8988T (cell line): Measurements from ENCODE around the gene RTL1.

Experiments
- DNase-seq: peaks from one replicate; pipeline ENCODE4 v3.0.0; 2011

The RTL1 gene

GRCh38 chr14:100903672-100904185, at the start of gene RTL1:
TSS of gene RTL1 (minus strand) at chr14:100903722. CDS start at chr14:100884788, 18,934 bp downstream.
- DNase-seq, result no peak

GRCh38 chr14:100950024-100950423, 46.5 kb upstream of the RTL1 start:
- DNase-seq, result no peak

GRCh38 chr14:100944052-100944451, 40.5 kb upstream of the RTL1 start:
- no peak for DNase-seq

GRCh38 chr14:100930270-100930669, 26.7 kb upstream of the RTL1 start:
- DNase-seq, result no peak

GRCh38 chr14:100915560-100915959, 12.0 kb upstream of the RTL1 start:
- no peak for DNase-seq

GRCh38 chr14:100914597-100915021, 11.1 kb upstream of the RTL1 start:
- no peak for DNase-seq

GRCh38 chr14:100911665-100912316, 8.3 kb upstream of the RTL1 start:
- DNase-seq, result no peak

- DNase-seq, result no peak
These were observed 7.6 kb upstream of the RTL1 start for GRCh38 chr14:100910888-100911664.

- no peak for DNase-seq
These were observed 5.9 kb upstream of the RTL1 start for GRCh38 chr14:100909439-100909838.

- no peak for DNase-seq
These were observed 3.7 kb upstream of the RTL1 start for GRCh38 chr14:100907240-100907639.

GRCh38 chr14:100906420-100906819, 2.9 kb upstream of the RTL1 start:
- no peak for DNase-seq

- no peak for DNase-seq
These were observed 1.6 kb upstream of the RTL1 start for GRCh38 chr14:100905166-100905565.

- DNase-seq, result no peak
These were observed 975 bp upstream of the RTL1 start for GRCh38 chr14:100904307-100905087.

GRCh38 chr14:100903134-100903468, 421 bp downstream of the RTL1 start:
- DNase-seq, result no peak

GRCh38 chr14:100902295-100903133, 1.0 kb downstream of the RTL1 start:
- DNase-seq, result peak; percentile 52

- DNase-seq, result peak; percentile 8
These were observed 1.9 kb downstream of the RTL1 start for GRCh38 chr14:100901391-100902183.

GRCh38 chr14:100900837-100901390, 2.6 kb downstream of the RTL1 start:
- DNase-seq, result peak; percentile 71

- peak; percentile 11 for DNase-seq
These were observed 3.4 kb downstream of the RTL1 start for GRCh38 chr14:100899884-100900771.

- no peak for DNase-seq
These were observed 4.3 kb downstream of the RTL1 start for GRCh38 chr14:100898935-100899883.
